ENCODE data around the gene TMEM217.
"Not testable (repeated sequence)": the region's sequence is repeated elsewhere in the genome, so short reads cannot be mapped to it uniquely, and the experiment has no call there.

The TMEM217 gene

GRCh38 chr6:37209461-37210205, 48.3 kb downstream of the TMEM217 start:
- DNase-seq: no peak

- DNase-seq: no peak
These were observed 49.2 kb downstream of the TMEM217 start for GRCh38 chr6:37208793-37209192.

GRCh38 chr6:37207903-37208456, 50.0 kb downstream of the TMEM217 start:
- peak; percentile 63 to 81 for DNase-seq

GRCh38 chr6:37206622-37207021, 51.3 kb downstream of the TMEM217 start:
- DNase-seq: no peak

GRCh38 chr6:37205997-37206340, 52.0 kb downstream of the TMEM217 start:
- DNase-seq: no peak

- no peak for DNase-seq
These were observed 52.6 kb downstream of the TMEM217 start for GRCh38 chr6:37205175-37205996.

DNA sequence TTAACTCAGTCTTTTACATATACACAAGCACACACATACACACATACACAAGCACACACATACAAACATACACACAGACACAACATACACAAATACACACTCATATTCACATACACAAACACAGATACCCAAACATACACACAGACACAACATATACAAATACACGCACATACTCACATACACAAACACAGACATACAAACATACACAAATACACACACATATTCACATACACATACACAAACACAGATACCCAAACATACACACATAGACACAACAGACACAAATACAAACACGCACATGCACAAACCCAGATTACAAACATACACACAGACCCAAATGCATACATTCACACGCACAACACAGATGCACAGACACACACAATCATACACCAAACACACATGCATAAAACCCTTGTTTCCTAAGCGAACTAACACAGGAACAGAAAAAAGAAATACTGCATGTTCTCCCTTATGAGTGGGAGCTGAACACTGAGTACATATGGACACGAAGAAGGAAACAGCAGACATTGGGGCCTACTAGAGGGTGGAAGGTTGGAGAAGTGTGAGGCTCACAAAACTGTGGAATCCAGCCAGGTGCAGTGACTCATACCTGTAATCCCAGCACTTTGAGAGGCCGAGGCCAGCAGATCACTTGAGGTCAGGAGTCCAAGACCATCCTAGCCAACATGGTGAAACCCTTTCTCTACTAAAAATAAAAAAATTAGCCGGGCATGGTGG, 53.8 kb downstream of the TMEM217 start:
- DNase-seq: no peak

GRCh38 chr6:37202788-37203491, 55.0 kb downstream of the TMEM217 start:
- DNase-seq: no peak

DNA sequence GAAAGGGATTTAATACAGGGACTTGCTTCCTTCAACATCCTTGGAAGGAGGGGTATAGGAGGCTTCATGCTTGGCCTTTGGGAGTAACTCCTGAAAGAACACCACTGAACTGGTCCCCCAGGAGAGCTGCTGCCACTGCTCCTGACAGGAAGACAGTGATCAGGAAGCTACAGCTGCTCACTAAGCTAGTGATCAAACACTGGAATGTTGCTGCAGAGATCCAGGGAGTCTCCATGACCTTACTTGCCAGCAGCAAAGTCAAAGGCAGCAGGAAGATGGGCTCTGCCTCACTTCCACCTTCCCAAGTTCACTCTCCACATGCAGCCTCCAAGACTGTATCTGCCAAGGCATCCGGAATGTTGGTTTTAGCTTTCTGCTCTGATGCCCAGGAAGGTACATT, 56.2 kb downstream of the TMEM217 start:
- no peak for DNase-seq

GRCh38 chr6:37200085-37200484, 57.9 kb downstream of the TMEM217 start:
- no peak for DNase-seq

- not testable (repeated sequence) for DNase-seq
These were observed 61.5 kb downstream of the TMEM217 start for GRCh38 chr6:37196451-37196850.

- DNase-seq: not testable (repeated sequence)
These were observed 63.1 kb downstream of the TMEM217 start for GRCh38 chr6:37194886-37195285.

GRCh38 chr6:37192666-37193065, 65.3 kb downstream of the TMEM217 start:
- DNase-seq: no peak

DNA sequence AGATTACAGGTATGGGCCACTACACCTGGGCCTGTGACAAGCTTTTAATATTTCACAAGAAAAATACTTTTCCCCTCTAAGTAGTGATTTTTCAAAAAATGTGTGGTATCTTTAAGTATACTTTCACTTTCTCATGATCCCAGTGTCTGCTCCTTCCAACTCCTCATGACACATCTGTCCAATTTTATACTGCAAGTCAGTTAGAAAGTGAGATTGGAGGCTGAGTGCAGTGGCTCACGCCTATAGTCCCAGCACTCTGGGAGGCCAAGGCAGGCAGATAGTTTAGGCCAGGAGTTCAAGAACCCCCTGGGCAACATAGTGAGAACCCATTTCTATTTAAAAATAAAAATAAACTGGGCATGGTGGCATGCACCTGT, 67.8 kb downstream of the TMEM217 start:
- no peak for DNase-seq

- no peak for DNase-seq
These were observed 68.9 kb downstream of the TMEM217 start for GRCh38 chr6:37188962-37189510.

- no peak for DNase-seq
These were observed 70.5 kb downstream of the TMEM217 start for GRCh38 chr6:37187321-37188022.

DNA sequence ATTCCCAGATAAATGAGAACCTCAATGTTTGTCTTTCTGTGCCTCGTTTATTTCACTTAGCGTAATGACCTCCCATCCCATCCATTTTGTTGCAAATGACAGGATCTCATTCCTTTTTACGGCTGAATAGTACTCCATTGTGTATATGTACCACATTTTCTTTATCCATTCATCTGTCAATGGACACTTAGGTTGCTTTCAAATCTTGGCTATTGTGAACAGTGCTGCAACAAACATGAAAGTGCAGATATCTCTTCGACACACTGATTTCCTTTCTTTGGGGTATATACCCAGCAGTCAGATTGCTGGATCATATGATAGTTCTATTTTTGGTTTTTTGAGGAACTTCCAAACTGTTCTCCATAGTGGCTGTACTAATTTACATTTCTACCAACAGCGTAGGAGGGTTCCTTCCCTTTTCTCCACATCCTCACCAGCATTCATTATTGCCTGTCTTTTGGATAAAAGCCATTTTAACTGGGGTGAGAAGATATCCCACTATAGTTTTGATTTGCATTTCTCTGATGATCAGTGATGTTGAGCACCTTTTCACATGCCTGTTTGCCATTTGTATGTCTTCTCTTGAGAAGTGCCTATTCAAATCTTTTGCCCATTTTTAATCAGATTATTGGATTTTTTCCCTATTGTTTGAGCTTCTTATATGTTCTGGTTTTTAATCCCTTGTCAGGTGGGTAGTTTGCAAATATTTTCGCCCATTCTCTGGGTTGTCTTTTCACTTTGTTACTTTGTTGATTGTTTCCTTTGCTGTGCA, 71.8 kb downstream of the TMEM217 start:
- DNase-seq: not testable (repeated sequence)

GRCh38 chr6:37182736-37183590, 75.0 kb downstream of the TMEM217 start:
- no peak for DNase-seq

DNA sequence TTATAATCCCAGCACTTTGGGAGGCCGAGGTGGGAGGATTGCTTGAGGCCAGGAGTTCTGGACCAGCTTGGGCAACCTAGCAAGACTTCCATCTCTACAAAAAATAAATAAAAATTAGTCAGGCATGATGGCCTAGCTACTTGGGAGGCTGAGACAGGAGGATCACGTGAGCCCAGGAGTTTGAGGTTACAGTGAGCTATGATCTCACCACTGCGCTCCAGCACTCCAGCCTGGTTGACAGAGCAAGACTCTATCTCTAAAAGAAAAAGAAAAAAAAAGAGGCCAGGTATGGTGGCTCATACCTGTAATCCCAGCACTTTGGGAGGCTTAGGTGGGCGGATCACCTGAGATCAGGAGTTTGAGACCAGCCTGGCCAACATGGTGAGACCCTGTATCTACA, 77.3 kb downstream of the TMEM217 start:
- DNase-seq: not testable (repeated sequence)

- no peak for DNase-seq
These were observed 77.9 kb downstream of the TMEM217 start for GRCh38 chr6:37180075-37180474.

All from SHP77 (cell line).